ENCODE results near the gene CCDC142.
A peak's percentile ranks its signal among the peaks of the same experiment; 100 is the strongest.

CCDC142 gene

GRCh38 chr2:74528600-74529356, 46.0 kb upstream of the CCDC142 start:
- DNase-seq (ENCODE audit: low read depth): no peak
- H3K4me3 ChIP-seq (ENCODE audit: control insufficient read depth, low read depth, low read length): peak overlapping the region; percentile 92
- no peak for TF ChIP-seq CTCF (IDR thresholded peaks at IDR 0.05; ENCODE audit: control insufficient read depth, insufficient read depth, low read depth, low read length, missing control alignments)

- no peak for DNase-seq (ENCODE audit: low read depth)
- no peak overlapping the region for H3K4me3 ChIP-seq (ENCODE audit: control insufficient read depth, low read depth, low read length)
- TF ChIP-seq CTCF (IDR thresholded peaks at IDR 0.05; ENCODE audit: control insufficient read depth, insufficient read depth, low read depth, low read length, missing control alignments): no peak
These were observed 44.9 kb upstream of the CCDC142 start for GRCh38 chr2:74527741-74528140.

- no peak for TF ChIP-seq CTCF (IDR thresholded peaks at IDR 0.05; ENCODE audit: control insufficient read depth, insufficient read depth, low read depth, low read length, missing control alignments)
- H3K4me3 ChIP-seq (ENCODE audit: control insufficient read depth, low read depth, low read length): no peak overlapping the region
- no peak for DNase-seq (ENCODE audit: low read depth)
These were observed 43.9 kb upstream of the CCDC142 start for GRCh38 chr2:74526649-74527230.

GRCh38 chr2:74525717-74526648, 43.2 kb upstream of the CCDC142 start, which contains the start of gene DQX1:
TSS of gene DQX1 (minus strand) at chr2:74526231. CDS start at chr2:74525729, 502 bp downstream.
- no peak within 1 kb of the TSS for H3K4me3 ChIP-seq (ENCODE audit: control insufficient read depth, low read depth, low read length)
- DNase-seq (ENCODE audit: low read depth): no peak
- TF ChIP-seq CTCF (IDR thresholded peaks at IDR 0.05; ENCODE audit: control insufficient read depth, insufficient read depth, low read depth, low read length, missing control alignments): no peak

- H3K4me3 ChIP-seq (ENCODE audit: control insufficient read depth, low read depth, low read length): no peak overlapping the region
- no peak for DNase-seq (ENCODE audit: low read depth)
- no peak for TF ChIP-seq CTCF (IDR thresholded peaks at IDR 0.05; ENCODE audit: control insufficient read depth, insufficient read depth, low read depth, low read length, missing control alignments)
These were observed 42.3 kb upstream of the CCDC142 start for GRCh38 chr2:74524955-74525716.

- H3K4me3 ChIP-seq (ENCODE audit: control insufficient read depth, low read depth, low read length): no peak overlapping the region
- TF ChIP-seq CTCF (IDR thresholded peaks at IDR 0.05; ENCODE audit: control insufficient read depth, insufficient read depth, low read depth, low read length, missing control alignments): no peak
- no peak for DNase-seq (ENCODE audit: low read depth)
These were observed 41.2 kb upstream of the CCDC142 start for GRCh38 chr2:74524005-74524404.

Measured in AG09309 (cell line).